SK-N-SH treated with all-trans-retinoic acid at 6 μM for 48 hours (cell line): ENCODE data around the gene TSPAN10.

ENCODE experiments used
- ARNTL ChIP-seq: fragments of 450-650 bp; formaldehyde crosslinking; IDR thresholded peaks from 2 replicates; pipeline ENCODE4 v1.5.0; 2020; ENCODE audit warnings: low read depth, mild to moderate bottlenecking, moderate library complexity, borderline replicate concordance
- BACH2 ChIP-seq: fragments of 250-450 bp; sonication (Bioruptor Pico); IDR thresholded peaks from 2 replicates; pipeline ENCODE4 v1.9.0; 2021; ENCODE audit warnings: mild to moderate bottlenecking, borderline replicate concordance
- CSRNP3 ChIP-seq: fragments of 250-450 bp; sonication (Bioruptor Pico); IDR thresholded peaks from 2 replicates; pipeline ENCODE4 v1.5.1; 2021; ENCODE audit warnings: mild to moderate bottlenecking, moderate library complexity
- ESRRG ChIP-seq: fragments of 250-450 bp; sonication (Bioruptor Pico); IDR thresholded peaks from 2 replicates; pipeline ENCODE4 v1.6.1; 2021; ENCODE audit warnings: mild to moderate bottlenecking
- GLIS3 ChIP-seq: fragments of 250-450 bp; sonication (Bioruptor Pico); IDR thresholded peaks from 2 replicates; pipeline ENCODE4 v1.5.0; 2020; ENCODE audit warnings: mild to moderate bottlenecking, moderate library complexity
- ISL1 ChIP-seq: fragments of 250-450 bp; sonication (Bioruptor Pico); IDR thresholded peaks from 2 replicates; pipeline ENCODE4 v2.1.2; 2022; ENCODE audit warnings: mild to moderate bottlenecking, moderate library complexity
- RARB ChIP-seq: fragments of 250-450 bp; sonication (Bioruptor Pico); IDR thresholded peaks from 2 replicates; pipeline ENCODE4 v1.8.0; 2021; ENCODE audit warnings: mild to moderate bottlenecking, moderate library complexity
- ZFP3 ChIP-seq: fragments of 250-450 bp; sonication (Bioruptor Pico); IDR thresholded peaks from 2 replicates; pipeline ENCODE4 v1.5.0; 2020; ENCODE audit warnings: mild to moderate bottlenecking, moderate library complexity
- ZFP30 ChIP-seq: fragments of 450-650 bp; formaldehyde crosslinking; IDR thresholded peaks from 2 replicates; pipeline ENCODE4 v1.5.0; 2022; ENCODE audit warnings: mild to moderate bottlenecking, moderate library complexity

GRCh38 chr17:81647640-81648012, 10.6 kb downstream of the TSPAN10 start:
- TF ChIP-seq CSRNP3 (no peak), BACH2 (no peak), ZFP30 (CRISPR knock-in tag) (no peak), GLIS3 (no peak), ISL1 (CRISPR knock-in tag) (no peak), ZFP3 (CRISPR knock-in tag) (no peak), RARB (CRISPR knock-in tag) (no peak), ARNTL (CRISPR knock-in tag) (no peak), ESRRG (CRISPR knock-in tag) (no peak)
